MCF 10A (cell line): ENCODE measurements around the gene PRUNE2. TPM values are rescaled to one million over a fixed set of nuclear protein-coding genes. Genes with fewer than 3 reads are reported as not detected.
"Not testable (repeated sequence)": the region's sequence is repeated elsewhere in the genome, so short reads cannot be mapped to it uniquely, and the experiment has no call there.

Source experiments
- BruUV-seq: library from RNA; stranded (reverse); fragments of 400-500 nt; replicated peaks from 2 replicates; lab custom pipeline; 2021; lab: Mats Ljungman, UMichigan
- CTCF ChIA-PET: fragments of 300-600 bp; sonication (Branson Sonifier 250); formaldehyde crosslinking; extraction: SDS; loops from one replicate; lab custom pipeline; 2021; ENCODE audit warnings: antibody characterized with exemption, inconsistent platforms; lab: Yijun Ruan, JAX
- POLR2A ChIA-PET: fragments of 300-600, 350-650 bp; sonication (Branson Sonifier 250); formaldehyde crosslinking; extraction: SDS; loops from one replicate; lab custom pipeline; 2020; ENCODE audit warnings: antibody characterized with exemption, inconsistent platforms; lab: Yijun Ruan, JAX
- DNase-seq: peaks from one replicate; pipeline ENCODE4 v3.0.0-alpha.2; 2018; ENCODE audit not compliant: unreplicated experiment
- H3K27ac Mint-ChIP-seq: one replicate; pipeline ENCODE4 v1.8.0; 2022; ENCODE audit warnings: mild to moderate bottlenecking, low read depth, mixed read lengths; ENCODE audit not compliant: unreplicated experiment
- H3K27me3 Mint-ChIP-seq: one replicate; pipeline ENCODE4 v1.8.0; 2022; ENCODE audit warnings: mixed read lengths; ENCODE audit not compliant: insufficient read depth, unreplicated experiment
- H3K36me3 Mint-ChIP-seq: one replicate; pipeline ENCODE4 v1.8.0; 2022; ENCODE audit warnings: mild to moderate bottlenecking, moderate library complexity, mixed read lengths; ENCODE audit not compliant: insufficient read depth, unreplicated experiment
- H3K4me1 Mint-ChIP-seq: one replicate; pipeline ENCODE4 v1.8.0; 2022; ENCODE audit warnings: mixed read lengths; ENCODE audit not compliant: insufficient read depth, unreplicated experiment
- H3K4me3 Mint-ChIP-seq: one replicate; pipeline ENCODE4 v1.8.0; 2022; ENCODE audit warnings: mild to moderate bottlenecking, moderate library complexity, mixed read lengths; ENCODE audit not compliant: unreplicated experiment
- H3K9me3 Mint-ChIP-seq: one replicate; pipeline ENCODE4 v1.8.0; 2022; ENCODE audit warnings: mixed read lengths; ENCODE audit not compliant: unreplicated experiment
- intact Hi-C: fragments of 100-400 bp; cut with micrococcal nuclease; formaldehyde crosslinking; loops from 2 replicates; pipeline ENCODE4 v1.14.1; 2022
- total RNA-seq: library from RNA; stranded (reverse); gene quantifications from 2 replicates; pipeline ENCODE4 v1.2.3, GENCODE V29; 2022
- TF ChIP-seq, protein P1 (sequence below): fragments of 200-600 bp; IDR thresholded peaks from one replicate; pipeline ENCODE4 v1.8.0; 2022; ENCODE audit warnings: antibody characterized with exemption, mild to moderate bottlenecking; ENCODE audit not compliant: unreplicated experiment

Gene PRUNE2
- total RNA-seq, 1 experiment from 2014 or later = 0.63 TPM

DNA sequence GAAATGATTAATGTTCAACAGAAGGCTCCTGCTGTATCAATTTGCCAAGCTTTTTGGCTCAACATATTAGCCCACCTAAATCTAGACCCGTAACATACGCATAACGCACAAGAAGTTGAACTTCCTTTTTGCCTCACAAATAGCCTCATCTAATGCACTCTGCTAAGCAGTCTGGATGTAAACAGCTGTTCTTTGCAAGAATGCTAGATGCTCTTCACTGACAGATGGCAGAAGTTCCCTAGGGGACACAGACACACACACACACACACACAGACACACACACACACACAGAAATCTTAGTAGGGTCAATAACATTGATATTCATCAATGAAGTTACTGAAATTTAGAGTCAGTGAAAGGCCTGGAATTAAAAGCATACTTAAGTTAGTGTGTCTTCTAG lies 154.9 kb downstream of the PRUNE2 start:
- no peak overlapping the region for H3K27ac Mint-ChIP-seq
- ChIA-PET CTCF (interaction anchor here (0.6 to 1.0 kb wide), 2 partner anchors 47 to 349 kb away, joined by 3 read pairs; no protein-coding TSS in a partner anchor), POLR2A (no interaction called here)
- no peak for DNase-seq
- no peaks in the 10 kb centered on the region for H3K36me3 Mint-ChIP-seq
- no peak overlapping the region for H3K4me3 Mint-ChIP-seq
- H3K27me3 Mint-ChIP-seq = peaks cover 16% of the 10 kb centered on the region
- peaks cover 1% of the 10 kb centered on the region for H3K4me1 Mint-ChIP-seq
- no peaks in the 10 kb centered on the region for H3K9me3 Mint-ChIP-seq
- TF ChIP-seq, protein P1, sequence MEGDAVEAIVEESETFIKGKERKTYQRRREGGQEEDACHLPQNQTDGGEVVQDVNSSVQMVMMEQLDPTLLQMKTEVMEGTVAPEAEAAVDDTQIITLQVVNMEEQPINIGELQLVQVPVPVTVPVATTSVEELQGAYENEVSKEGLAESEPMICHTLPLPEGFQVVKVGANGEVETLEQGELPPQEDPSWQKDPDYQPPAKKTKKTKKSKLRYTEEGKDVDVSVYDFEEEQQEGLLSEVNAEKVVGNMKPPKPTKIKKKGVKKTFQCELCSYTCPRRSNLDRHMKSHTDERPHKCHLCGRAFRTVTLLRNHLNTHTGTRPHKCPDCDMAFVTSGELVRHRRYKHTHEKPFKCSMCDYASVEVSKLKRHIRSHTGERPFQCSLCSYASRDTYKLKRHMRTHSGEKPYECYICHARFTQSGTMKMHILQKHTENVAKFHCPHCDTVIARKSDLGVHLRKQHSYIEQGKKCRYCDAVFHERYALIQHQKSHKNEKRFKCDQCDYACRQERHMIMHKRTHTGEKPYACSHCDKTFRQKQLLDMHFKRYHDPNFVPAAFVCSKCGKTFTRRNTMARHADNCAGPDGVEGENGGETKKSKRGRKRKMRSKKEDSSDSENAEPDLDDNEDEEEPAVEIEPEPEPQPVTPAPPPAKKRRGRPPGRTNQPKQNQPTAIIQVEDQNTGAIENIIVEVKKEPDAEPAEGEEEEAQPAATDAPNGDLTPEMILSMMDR = no peak
- no TSS peak for BruUV-seq
- intact Hi-C loops = no loop called here

DNA sequence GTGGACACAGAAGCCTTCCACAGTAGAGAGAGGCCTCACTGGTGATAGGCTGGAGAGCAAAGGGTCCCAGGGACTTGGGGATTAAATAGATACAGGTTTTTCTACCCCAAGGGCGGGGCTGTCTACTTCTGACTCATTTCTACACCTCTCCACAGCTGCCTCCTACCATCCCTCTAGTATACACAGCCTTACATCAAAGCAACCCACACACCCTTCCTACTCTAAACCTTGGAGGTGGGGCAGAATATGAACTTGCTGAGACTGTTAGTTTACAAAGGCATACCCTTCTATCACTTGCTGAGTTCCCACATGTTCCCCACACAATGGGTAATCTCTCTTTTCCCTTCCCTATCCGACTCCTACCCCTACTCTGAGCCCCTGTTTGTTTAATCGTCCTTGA lies 161.6 kb downstream of the PRUNE2 start:
- ChIA-PET POLR2A (no interaction called here), CTCF (interaction anchor here (0.6 to 1.4 kb wide), 2 partner anchors 13 to 245 kb away, joined by 3 read pairs; no protein-coding TSS in a partner anchor)
- no peak overlapping the region for H3K27ac Mint-ChIP-seq
- H3K9me3 Mint-ChIP-seq = no peaks in the 10 kb centered on the region
- DNase-seq = no peak
- TF ChIP-seq, protein P1 = no peak
- no TSS peak for BruUV-seq
- no peaks in the 10 kb centered on the region for H3K4me1 Mint-ChIP-seq
- H3K4me3 Mint-ChIP-seq = no peak overlapping the region
- intact Hi-C loops = no loop called here
- peaks cover 16% of the 10 kb centered on the region for H3K27me3 Mint-ChIP-seq
- H3K36me3 Mint-ChIP-seq = no peaks in the 10 kb centered on the region

DNA sequence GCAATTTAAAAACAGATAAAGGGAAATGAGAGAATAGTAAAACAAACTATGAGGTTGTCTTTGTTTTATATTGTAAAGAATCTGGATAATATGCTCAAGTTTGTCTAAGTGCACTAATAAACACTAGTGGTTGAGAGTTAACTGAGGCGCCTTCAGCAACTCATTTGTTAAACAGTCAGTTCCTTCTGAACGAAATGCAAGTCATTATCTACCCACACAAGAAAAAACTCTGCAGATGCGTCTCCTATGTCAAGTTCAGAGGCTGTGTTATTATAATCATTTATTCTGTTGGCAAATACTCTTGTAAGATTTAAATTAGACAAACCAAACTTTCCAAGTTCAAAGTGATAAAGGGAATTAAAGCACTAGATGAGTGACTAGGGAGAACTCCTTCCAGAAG lies 162.0 kb downstream of the PRUNE2 start:
- H3K4me1 Mint-ChIP-seq = no peaks in the 10 kb centered on the region

GRCh38 chr9:76742890-76743289 lies 163.0 kb downstream of the PRUNE2 start:
- POLR2A ChIA-PET, intact Hi-C loops, H3K27me3 Mint-ChIP-seq, BruUV-seq, H3K36me3 Mint-ChIP-seq, H3K27ac Mint-ChIP-seq, H3K4me3 Mint-ChIP-seq, H3K4me1 Mint-ChIP-seq, H3K9me3 Mint-ChIP-seq, DNase-seq: not testable (repeated sequence)
- CTCF ChIA-PET = interaction anchor here (0.5 kb wide), 1 partner anchor 163 kb away, joined by 4 read pairs; no protein-coding TSS in a partner anchor

More for the DNA sequence above, 162.0 kb downstream of the PRUNE2 start:
- TF ChIP-seq, protein P1 = no peak
- ChIA-PET POLR2A (no interaction called here), CTCF (interaction anchor here (1.4 kb wide), 1 partner anchor 13 kb away, joined by 3 read pairs; no protein-coding TSS in a partner anchor)
- no peak overlapping the region for H3K4me3 Mint-ChIP-seq
- intact Hi-C loops = no loop called here
- no TSS peak for BruUV-seq
- no peaks in the 10 kb centered on the region for H3K36me3 Mint-ChIP-seq
- no peaks in the 10 kb centered on the region for H3K9me3 Mint-ChIP-seq
- no peak for DNase-seq
- H3K27me3 Mint-ChIP-seq = peaks cover 12% of the 10 kb centered on the region
- H3K27ac Mint-ChIP-seq = no peak overlapping the region
